GM21825 (cell line): Measurements from ENCODE around the gene ETS2.
A peak's percentile ranks its signal among the peaks of the same experiment; 100 is the strongest.

ENCODE experiments used
- ATAC-seq: cut with Tn5 transposase; IDR thresholded peaks from one replicate; pipeline ENCODE4 v1.9.1; 2021; ENCODE audit warnings: mild to moderate bottlenecking, moderate library complexity; ENCODE audit not compliant: unreplicated experiment

The ETS2 gene

DNA sequence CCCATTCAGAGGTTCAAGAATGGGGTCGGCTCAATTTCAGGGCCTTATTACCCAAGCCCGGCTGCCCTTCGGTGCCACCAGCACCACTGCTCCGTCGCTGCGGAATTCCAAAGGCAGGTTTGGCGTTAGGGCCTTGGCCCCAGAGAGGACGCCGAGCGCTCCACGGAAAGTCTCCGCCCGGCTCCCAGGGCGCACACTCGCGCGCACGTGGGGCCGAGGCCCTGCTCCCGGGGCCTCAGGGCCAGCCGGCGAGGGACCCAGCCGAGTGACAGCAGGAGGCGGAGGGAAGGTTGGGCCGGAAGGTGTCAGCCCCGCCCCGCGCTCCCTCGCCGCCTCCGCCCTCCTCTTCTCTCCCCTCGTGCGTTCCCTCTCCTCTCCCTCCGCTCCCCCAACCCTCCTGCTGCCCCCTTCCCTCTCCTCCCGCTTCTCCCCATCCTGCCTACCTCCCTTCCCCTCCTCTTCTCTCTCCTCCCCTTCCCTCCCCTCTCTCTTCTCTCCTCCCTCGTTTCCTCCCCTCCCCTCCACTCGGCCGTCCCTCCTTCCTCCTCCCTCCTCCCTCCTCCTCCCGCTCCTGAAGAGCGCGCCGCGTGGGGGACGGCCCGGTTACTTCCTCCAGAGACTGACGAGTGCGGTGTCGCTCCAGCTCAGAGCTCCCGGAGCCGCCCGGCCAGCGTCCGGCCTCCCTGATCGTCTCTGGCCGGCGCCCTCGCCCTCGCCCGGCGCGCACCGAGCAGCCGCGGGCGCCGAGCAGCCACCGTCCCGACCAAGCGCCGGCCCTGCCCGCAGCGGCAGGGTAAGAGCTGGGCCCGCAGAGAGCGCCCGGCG lies at the start of gene ETS2:
Gene ETS2 (plus strand): TSS at position 602 of the 825 bp plus-strand sequence. CDS start 4,106 bp downstream, outside the sequence.
- ATAC-seq: peak; percentile 71

DNA sequence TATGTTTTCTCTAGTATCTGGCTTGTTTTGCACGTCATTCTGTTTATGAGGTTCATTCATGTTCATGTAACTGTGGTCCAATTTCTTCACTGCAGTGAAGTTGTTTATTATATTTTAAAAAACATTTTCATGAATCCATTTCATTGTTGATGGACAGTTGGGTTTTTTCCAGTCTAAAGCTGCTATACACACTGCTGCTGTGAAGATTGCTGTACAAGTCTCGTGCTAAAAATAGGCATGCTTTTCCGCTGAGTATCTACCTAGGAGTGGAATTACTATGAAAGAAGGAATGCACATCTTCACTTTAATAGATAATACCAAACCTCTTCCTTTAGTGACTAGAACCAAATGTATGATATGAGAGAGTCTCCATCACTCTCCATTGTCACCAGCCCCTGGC lies 49.0 kb upstream of the ETS2 start:
- no peak for ATAC-seq

DNA sequence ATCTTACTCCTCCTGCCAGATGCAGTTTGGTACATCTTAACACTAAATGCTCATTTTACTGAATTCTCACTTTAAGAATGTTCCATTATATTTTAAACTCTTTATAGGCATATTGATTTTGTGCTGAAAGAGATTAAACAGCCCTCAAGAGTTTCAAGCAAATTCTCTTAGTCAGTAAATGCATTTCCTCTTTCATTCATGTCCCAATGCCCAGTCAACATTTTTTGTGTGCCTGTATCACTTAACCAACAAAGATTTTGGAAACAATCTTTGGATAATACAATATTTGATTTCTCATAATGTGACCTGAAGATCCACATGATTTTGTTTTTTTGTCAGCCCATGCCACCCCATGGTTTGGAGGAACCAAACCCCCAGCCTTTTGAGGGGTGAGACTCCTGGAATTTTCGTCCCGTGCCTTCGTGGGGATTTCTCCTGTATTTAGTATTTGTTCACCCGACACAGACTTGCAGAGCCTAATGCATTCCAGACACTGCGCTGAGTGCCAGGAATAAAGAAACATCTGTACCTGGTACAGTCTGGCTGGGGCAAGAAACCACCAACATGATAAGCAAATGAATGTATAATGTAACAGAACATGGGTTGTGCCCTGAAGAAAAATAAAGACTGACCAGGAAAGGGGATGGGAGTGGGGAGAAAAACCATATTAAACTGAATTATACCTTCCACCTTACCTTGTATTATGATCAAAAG lies 47.1 kb upstream of the ETS2 start:
- ATAC-seq: no peak

DNA sequence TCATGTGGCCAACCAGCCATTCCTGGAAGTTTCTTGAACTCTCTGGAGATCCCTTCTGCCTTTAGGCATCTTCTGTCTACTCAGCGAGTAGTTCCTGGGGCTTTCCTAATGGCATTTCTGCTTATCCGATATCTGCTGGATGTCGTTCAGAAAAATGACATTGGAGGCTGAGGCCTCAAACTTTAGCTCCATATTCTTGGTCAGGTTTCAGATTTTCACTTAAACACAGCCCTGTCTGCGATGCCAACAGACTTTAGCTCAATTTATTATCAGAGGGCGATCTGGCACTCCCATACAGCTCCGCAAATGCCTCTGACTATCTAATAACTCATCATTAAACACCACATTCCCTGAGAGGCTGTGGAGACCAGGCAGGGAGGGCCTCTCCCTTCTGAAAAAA lies 46.3 kb upstream of the ETS2 start:
- ATAC-seq: no peak

DNA sequence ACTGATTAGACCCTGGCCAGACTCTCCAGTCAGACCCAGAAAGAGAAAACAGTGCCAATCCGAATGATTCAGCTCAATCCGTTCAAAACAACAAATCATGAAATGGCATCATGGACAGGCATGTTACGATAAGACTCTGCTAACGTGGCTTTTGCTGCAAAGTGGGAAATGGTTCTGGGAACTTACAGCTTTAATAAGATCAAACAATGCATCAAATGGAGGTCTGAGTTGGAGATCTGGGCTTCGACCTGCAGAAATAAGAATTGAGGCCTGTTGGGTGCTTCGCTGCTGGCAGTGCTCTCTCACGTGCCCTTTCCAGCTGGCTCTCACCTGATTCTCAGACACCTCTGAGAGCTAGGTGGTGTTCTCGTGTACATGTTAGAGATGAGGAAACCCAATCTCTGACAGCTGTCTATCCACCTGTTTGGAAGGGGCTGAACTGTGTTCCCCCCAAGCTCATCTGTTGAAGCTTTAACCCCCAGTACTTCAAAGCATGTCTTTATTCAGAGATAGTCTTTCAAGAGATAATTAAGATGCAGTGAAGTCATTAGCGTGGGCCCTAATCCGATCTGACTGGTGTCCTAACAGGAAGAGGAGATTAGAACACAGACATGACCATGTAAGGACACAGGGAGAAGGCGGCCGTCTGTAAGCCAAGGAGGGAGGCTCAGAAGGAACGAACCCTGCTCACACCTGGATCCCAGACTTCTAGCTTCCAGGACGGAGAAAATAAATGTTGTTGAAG lies 45.5 kb upstream of the ETS2 start:
- ATAC-seq: no peak

GRCh38 chr21:38760762-38761155 lies 45.0 kb upstream of the ETS2 start:
- ATAC-seq: no peak

DNA sequence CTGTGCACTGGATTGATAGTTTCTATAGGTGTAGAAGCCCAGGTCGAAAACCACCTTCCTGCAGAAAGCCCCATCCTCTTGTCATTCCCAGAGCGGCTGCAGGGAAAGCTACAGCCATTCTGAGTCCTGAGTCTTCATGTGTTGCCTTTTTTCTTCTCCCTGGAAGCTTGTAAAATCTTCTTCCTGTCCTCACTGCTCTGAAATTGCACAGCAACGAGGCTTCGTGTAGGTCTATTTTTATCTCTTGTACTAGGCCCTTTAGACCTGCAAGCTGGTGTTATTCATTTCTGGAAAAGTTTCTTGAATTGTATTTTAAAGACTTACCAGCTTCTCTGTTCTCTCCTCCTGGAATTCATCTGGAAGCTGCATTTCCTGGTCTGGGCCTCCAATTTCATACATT lies 44.2 kb upstream of the ETS2 start:
- ATAC-seq: no peak

DNA sequence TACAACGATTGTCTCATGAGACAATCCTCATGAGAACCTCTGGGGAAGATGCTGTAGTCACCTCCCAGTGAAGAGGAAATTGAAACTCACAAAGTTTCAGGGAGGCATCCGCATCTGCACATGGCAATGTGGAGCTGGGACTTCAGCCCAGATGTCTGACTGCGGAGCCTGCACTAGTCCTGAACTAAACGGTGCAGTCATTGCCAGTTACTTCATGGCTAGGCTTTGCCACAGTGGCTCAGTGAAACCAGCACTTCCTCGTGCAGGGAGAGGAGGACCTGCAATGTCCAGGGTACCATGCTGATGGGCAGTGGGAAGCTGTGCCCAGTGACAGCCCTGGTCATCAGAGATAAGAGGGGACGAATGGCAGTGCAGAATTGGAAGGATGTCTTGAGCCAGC lies 40.7 kb upstream of the ETS2 start:
- no peak for ATAC-seq

DNA sequence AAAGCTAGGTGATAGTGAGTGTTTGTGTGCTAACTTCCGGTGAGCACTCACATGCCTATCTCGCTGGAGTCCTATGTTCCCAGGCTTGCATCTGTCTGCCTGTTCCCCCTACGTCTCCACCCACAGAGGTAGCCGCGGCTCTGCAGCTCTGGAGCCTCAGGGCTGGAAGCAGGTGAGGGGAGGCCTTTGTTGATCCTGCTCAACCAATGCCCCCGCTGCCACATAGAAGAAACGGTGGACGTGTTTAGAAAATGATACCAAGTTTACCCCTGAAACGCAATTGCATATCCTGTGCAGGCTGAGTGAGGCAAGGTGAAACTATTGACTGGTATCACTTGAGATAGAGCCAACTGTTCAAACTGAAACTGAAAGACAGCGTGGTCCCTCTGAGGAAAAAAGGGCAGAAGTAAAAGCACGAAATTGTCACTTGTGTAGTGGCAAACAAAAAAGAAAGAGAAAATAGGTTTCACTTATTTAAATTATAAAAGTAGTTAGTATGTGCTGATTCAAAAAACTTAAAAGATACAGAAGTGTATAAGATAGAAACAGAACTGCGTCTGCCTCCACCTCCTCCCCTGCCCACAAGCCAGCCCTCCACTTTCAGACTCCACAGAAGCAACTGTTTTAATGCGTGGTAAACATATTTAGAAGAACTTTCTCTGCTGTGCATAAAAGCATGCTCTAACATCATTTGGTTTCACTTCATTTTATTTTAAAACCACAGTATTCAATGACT lies 38.6 kb upstream of the ETS2 start:
- ATAC-seq: peak; percentile 95

DNA sequence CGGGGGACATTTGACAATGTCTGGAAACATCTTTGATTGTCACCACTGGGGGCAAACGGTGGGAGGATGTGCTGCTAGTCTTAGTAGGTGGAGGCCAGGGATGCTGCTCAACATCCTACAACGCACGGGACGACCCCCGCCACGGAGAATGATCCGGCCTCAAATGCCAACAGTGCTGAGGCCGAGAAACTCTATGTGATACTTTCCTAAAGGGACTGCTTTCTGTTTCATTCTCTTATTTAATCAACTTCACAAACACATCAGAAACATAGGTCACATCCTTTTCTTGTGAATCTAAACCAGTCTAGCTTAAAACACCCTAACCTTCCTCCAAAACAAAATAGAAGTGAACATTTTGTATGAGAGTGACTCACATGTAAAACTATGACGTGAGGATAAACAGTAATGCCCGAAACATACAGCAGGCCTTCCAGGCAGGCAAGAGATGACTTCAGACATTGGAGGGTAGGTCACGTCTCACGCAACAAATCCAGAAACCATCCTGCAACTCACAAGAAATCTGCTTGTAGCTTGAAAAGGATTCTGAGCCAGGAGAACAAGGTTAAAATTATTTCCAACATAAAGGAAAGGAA lies 37.2 kb upstream of the ETS2 start:
- ATAC-seq: no peak

DNA sequence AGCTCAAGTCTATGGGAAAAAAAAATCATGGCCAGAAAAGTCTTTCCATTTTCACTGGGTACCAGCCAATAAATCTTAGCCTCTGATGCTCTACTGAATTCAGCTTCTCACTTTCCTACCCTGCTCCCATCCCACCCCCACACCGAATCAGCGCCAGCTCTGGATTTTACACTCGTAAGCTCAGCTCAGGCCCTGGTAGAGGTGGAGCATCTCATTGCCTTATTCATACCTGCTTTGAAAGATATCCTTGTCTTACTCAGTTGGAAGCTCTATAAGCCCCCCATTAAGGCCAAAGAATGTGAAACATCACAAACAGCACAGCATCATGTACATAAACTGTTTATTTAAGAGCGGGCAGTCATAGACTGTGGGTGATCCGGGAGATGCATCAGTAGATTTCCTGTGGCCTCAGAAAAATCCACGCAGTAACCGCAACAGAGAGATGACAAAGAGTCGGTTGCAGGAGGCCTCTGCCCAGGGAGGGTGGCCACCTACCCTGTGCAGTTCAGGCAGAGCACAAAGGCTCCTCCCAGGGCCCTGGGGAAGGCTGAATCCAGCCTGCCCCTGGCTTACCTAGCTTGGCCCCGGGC lies 36.4 kb upstream of the ETS2 start:
- no peak for ATAC-seq

- no peak for ATAC-seq
Observed at GRCh38 chr21:38770660-38771059, 35.1 kb upstream of the ETS2 start.

GRCh38 chr21:38771536-38771935 lies 34.2 kb upstream of the ETS2 start:
- no peak for ATAC-seq

- no peak for ATAC-seq
Observed at GRCh38 chr21:38772646-38773045, 33.1 kb upstream of the ETS2 start.

DNA sequence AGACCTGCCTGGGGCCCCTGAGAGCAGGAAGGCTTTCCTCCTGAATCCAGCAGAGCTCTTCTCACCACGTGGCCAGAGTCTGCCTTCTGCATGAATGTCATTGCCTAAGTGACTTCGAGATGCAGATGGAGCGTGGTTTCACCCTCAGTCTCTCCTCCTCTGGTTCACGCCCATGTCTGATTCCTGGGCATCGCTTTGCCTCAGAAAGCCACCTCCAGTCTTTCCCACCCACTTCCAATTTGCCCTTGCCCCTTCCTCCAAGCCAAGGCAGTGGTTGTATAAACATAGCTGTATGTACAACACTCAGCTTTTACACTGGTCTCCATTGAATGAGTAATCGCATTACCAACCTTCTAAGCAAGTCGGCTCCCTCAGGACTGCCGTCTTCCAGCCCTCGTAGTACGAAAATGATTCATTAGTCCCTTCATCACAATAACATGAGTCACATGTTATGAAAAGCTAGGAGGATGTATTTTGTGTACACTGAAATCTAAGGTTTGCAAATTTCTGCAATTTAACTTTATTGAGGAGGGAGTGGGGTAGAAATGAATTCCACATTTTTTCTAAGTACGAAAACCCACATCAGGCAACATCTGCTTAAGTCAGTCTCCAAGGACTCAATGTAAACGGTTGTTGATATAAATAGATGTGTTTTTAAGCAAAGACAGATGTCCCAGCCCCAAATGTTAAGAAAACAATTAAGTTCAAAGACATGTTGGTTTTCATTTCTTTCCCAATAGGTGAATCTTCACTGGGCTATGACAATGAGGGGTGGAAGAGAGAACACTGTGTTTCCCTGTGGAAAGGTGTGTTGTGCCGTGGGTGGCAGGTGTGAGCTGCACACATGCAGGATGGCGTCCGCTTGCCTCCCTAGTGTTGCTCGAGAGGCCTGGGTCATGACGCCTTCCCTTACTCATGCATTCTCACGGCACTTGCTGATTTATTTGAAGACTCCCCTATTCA lies 32.3 kb upstream of the ETS2 start:
- no peak for ATAC-seq

DNA sequence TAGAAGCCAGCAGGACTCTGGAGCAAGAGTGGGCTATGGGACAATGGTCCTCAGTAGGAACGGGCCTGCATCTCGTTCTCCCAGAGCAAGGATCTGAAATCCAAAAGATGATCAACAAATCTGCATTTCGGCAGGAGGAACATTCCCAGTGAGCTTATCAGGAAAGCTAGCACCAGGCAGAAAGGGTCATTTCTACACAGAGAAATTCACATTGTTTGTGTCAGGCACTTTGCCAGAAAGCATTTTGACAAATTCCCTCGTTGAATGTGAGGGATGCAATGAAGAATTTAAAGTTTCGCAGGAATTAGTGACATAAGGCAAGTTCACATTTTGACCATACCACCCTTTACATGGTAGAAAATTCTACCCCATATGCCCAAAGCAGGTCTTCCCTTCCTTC lies 31.6 kb upstream of the ETS2 start:
- ATAC-seq: no peak

GRCh38 chr21:38774586-38775285 lies 31.0 kb upstream of the ETS2 start:
- no peak for ATAC-seq

- ATAC-seq: no peak
Observed at GRCh38 chr21:38775733-38776132, 30.0 kb upstream of the ETS2 start.
